Measurements from ENCODE around the gene KARS1.

- TF ChIP-seq CTCF (conservative IDR thresholded peaks at IDR 0.05; ENCODE audit: low read depth, low read length) (no peak), EZH2 (IDR thresholded peaks at IDR 0.05; ENCODE audit: low read length, unreplicated experiment) (no peak)
Measured at GRCh38 chr16:75624921-75625334, 22.5 kb downstream of the KARS1 start.
